GM23338 (cell line): ENCODE results near the gene SDR39U1. TPM values are rescaled to one million over a fixed set of nuclear protein-coding genes. Genes with fewer than 3 reads are reported as not detected.

ENCODE experiments used
- ATAC-seq: fragments of 200-7000 bp; cut with Tn5 transposase; 3 replicates; pipeline ENCODE4 v1.9.1; 2020
- DNase-seq: peaks from one replicate; pipeline ENCODE4 v3.0.0-alpha.2; 2015; ENCODE audit warnings: low spot score
- H2AFZ ChIP-seq: fragments of 200-600 bp; sonication (generic); 2 replicates; pipeline ENCODE4 v1.8.0; 2016; ENCODE audit warnings: antibody characterized with exemption, mild to moderate bottlenecking, moderate library complexity
- H3F3A ChIP-seq: fragments of 200-600 bp; sonication (generic); replicated peaks from 2 replicates; pipeline ENCODE4 v1.8.0; 2017; ENCODE audit warnings: antibody characterized with exemption, mixed run types, low read depth
- H3K27ac ChIP-seq: fragments of 200-600 bp; sonication (generic); 2 replicates; pipeline ENCODE4 v1.6.1; 2016; ENCODE audit warnings: low read depth
- H3K27me3 ChIP-seq: fragments of 200-600 bp; sonication (generic); 2 replicates; pipeline ENCODE4 v1.8.0; 2016; ENCODE audit warnings: mild to moderate bottlenecking, mixed run types, moderate library complexity; ENCODE audit not compliant: insufficient read depth
- H3K36me3 ChIP-seq: fragments of 200-600 bp; sonication (generic); 2 replicates; pipeline ENCODE4 v1.8.0; 2016; ENCODE audit warnings: mild to moderate bottlenecking; ENCODE audit not compliant: insufficient read depth
- H3K4me1 ChIP-seq: fragments of 200-600 bp; sonication (generic); 2 replicates; pipeline ENCODE4 v1.8.0; 2016; ENCODE audit warnings: mild to moderate bottlenecking, moderate library complexity; ENCODE audit not compliant: insufficient read depth
- H3K4me2 ChIP-seq: fragments of 200-600 bp; sonication (generic); 2 replicates; pipeline ENCODE4 v1.7.1; 2017; ENCODE audit warnings: mixed run types
- H3K4me3 ChIP-seq: fragments of 200-600 bp; sonication (generic); 2 replicates; pipeline ENCODE4 v1.6.1; 2016; ENCODE audit warnings: mixed run types
- H3K79me2 ChIP-seq: fragments of 200-600 bp; sonication (generic); replicated peaks from 2 replicates; pipeline ENCODE4 v1.8.0; 2017; ENCODE audit warnings: mild to moderate bottlenecking; ENCODE audit not compliant: insufficient read depth
- H3K9me2 ChIP-seq: fragments of 200-600 bp; sonication (generic); 2 replicates; pipeline ENCODE4 v1.8.0; 2017; ENCODE audit not compliant: insufficient read depth
- H4K20me1 ChIP-seq: fragments of 200-600 bp; sonication (generic); replicated peaks from 2 replicates; pipeline ENCODE4 v1.8.0; 2017; ENCODE audit warnings: mild to moderate bottlenecking; ENCODE audit not compliant: insufficient read depth
- H3K27ac Mint-ChIP-seq: 2 replicates; pipeline ENCODE4 v1.8.0; 2020; ENCODE audit warnings: inconsistent platforms, mild to moderate bottlenecking, moderate library complexity, mixed read lengths
- H3K27me3 Mint-ChIP-seq: 3 replicates; pipeline ENCODE4 v1.8.0; 2022; ENCODE audit warnings: low read depth, mild to moderate bottlenecking, moderate library complexity, mixed read lengths, inconsistent platforms; ENCODE audit not compliant: insufficient read depth, poor library complexity
- H3K36me3 Mint-ChIP-seq: 3 replicates; pipeline ENCODE4 v1.8.0; 2021; ENCODE audit warnings: low read depth, mild to moderate bottlenecking, inconsistent platforms, moderate library complexity, mixed read lengths
- H3K4me1 Mint-ChIP-seq: 3 replicates; pipeline ENCODE4 v1.8.0; 2020; ENCODE audit warnings: mild to moderate bottlenecking, inconsistent platforms, mixed read lengths
- H3K4me3 Mint-ChIP-seq: 3 replicates; pipeline ENCODE4 v1.8.0; 2021; ENCODE audit warnings: moderate library complexity, mild to moderate bottlenecking, inconsistent platforms, mixed read lengths
- H3K9me3 Mint-ChIP-seq: 3 replicates; pipeline ENCODE4 v1.8.0; 2020; ENCODE audit warnings: moderate library complexity, mild to moderate bottlenecking, inconsistent platforms, mixed read lengths
- JUNB ChIP-seq: IDR thresholded peaks from one replicate; pipeline ENCODE4 v1.6.1; 2016; ENCODE audit warnings: antibody characterized with exemption; ENCODE audit not compliant: unreplicated experiment
- NANOG ChIP-seq: IDR thresholded peaks from 2 replicates; pipeline ENCODE4 v1.6.1; 2016; ENCODE audit warnings: antibody characterized with exemption, borderline replicate concordance
- POLR2AphosphoS5 ChIP-seq: IDR thresholded peaks from 2 replicates; pipeline ENCODE4 v1.6.1; 2016; ENCODE audit warnings: antibody characterized with exemption, low read depth
- ZNF114 ChIP-seq: fragments of 250-450 bp; sonication (Bioruptor Pico); IDR thresholded peaks from 2 replicates; pipeline ENCODE4 v1.5.0; 2020; ENCODE audit warnings: mild to moderate bottlenecking, moderate library complexity
- polyA plus RNA-seq: library from polyadenylated mRNA; unstranded; fragments of >200 nt; fragmentation: Nextera tagmentation; extraction: Ambion mirVana; gene quantifications from 2 replicates; pipeline ENCODE4 v1.2.1, GENCODE V29; 2016
- total RNA-seq: library from RNA; depleted of rRNA; stranded (reverse); fragments of >200 nt; shearing (Covaris generic); gene quantifications from 2 replicates; pipeline ENCODE4 v1.2.3, GENCODE V29; 2014
- TF ChIP-seq, protein P1 (sequence below): IDR thresholded peaks from one replicate; pipeline ENCODE4 v1.6.1; 2018; ENCODE audit warnings: antibody characterized with exemption; ENCODE audit not compliant: unreplicated experiment
- TF ChIP-seq, protein P2 (sequence below): fragments of 250-450 bp; sonication (Bioruptor Pico); IDR thresholded peaks from 2 replicates; pipeline ENCODE4 v1.5.0; 2020; ENCODE audit warnings: mild to moderate bottlenecking, moderate library complexity

The SDR39U1 gene
- total and polyA plus RNA-seq, 2 experiments from 2014 or later: 22.9 to 66.5 TPM

DNA sequence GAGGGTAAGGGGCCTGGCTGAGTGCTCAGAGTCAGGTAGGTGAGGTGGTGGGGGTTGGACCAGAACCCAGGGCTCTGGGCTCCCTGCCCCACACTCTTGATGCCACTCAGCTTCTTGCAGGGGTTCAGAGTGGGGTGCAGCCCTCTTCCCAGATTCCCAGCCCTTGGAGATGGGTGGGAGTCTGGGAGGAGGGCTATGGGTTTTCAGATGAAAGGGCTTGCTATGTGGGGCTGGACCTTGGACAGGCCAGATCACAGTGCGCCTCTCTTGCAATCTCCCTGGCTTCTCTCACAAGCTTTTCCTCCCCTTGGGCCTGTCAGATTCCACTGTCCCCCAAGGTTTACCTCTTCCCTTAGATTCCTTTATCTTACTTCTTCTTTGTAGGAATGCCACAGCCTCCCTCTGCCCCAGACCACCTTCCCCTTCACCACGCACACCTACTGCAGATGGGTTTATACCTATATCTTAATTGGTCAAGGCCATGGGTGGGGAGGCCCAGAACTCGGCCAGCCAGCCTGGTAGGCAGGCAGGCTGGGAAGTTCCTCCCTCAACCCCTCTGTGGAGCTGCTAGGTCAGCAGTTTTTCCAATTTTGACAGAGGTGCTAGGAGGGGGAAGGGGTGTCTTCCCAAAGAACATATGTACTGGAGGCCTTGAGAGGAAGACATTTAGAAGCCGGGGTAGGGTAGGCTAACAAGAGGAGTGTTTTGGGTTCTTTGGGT lies 42.4 kb downstream of the SDR39U1 start:
- peak overlapping the region; percentile 86 for H3K4me3 ChIP-seq
- Mint-ChIP-seq H3K36me3 (no peaks in the 10 kb centered on the region), H3K27me3 (peaks cover 14% of the 10 kb centered on the region), H3K9me3 (no peaks in the 10 kb centered on the region), H3K4me3 (peak overlapping the region; percentile 79), H3K27ac (no peak overlapping the region), H3K4me1 (peaks cover 63% of the 10 kb centered on the region)
- DNase-seq (no peak), ATAC-seq (no peak)
- H3K27ac ChIP-seq: no peak overlapping the region
- H3K79me2 ChIP-seq: no peaks in the 10 kb centered on the region
- H3F3A ChIP-seq: no peaks in the 10 kb centered on the region
- no peaks in the 10 kb centered on the region; the same call in 1 of the 2 replicates for H4K20me1 ChIP-seq
- H3K4me2 ChIP-seq: peak overlapping the region; percentile 97
- no peak for TF ChIP-seq ZNF114 (CRISPR knock-in tag)
- TF ChIP-seq, protein P1, sequence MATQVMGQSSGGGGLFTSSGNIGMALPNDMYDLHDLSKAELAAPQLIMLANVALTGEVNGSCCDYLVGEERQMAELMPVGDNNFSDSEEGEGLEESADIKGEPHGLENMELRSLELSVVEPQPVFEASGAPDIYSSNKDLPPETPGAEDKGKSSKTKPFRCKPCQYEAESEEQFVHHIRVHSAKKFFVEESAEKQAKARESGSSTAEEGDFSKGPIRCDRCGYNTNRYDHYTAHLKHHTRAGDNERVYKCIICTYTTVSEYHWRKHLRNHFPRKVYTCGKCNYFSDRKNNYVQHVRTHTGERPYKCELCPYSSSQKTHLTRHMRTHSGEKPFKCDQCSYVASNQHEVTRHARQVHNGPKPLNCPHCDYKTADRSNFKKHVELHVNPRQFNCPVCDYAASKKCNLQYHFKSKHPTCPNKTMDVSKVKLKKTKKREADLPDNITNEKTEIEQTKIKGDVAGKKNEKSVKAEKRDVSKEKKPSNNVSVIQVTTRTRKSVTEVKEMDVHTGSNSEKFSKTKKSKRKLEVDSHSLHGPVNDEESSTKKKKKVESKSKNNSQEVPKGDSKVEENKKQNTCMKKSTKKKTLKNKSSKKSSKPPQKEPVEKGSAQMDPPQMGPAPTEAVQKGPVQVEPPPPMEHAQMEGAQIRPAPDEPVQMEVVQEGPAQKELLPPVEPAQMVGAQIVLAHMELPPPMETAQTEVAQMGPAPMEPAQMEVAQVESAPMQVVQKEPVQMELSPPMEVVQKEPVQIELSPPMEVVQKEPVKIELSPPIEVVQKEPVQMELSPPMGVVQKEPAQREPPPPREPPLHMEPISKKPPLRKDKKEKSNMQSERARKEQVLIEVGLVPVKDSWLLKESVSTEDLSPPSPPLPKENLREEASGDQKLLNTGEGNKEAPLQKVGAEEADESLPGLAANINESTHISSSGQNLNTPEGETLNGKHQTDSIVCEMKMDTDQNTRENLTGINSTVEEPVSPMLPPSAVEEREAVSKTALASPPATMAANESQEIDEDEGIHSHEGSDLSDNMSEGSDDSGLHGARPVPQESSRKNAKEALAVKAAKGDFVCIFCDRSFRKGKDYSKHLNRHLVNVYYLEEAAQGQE: no peak
- no peak for TF ChIP-seq NANOG
- TF ChIP-seq JUNB: no peak
- TF ChIP-seq, protein P2, sequence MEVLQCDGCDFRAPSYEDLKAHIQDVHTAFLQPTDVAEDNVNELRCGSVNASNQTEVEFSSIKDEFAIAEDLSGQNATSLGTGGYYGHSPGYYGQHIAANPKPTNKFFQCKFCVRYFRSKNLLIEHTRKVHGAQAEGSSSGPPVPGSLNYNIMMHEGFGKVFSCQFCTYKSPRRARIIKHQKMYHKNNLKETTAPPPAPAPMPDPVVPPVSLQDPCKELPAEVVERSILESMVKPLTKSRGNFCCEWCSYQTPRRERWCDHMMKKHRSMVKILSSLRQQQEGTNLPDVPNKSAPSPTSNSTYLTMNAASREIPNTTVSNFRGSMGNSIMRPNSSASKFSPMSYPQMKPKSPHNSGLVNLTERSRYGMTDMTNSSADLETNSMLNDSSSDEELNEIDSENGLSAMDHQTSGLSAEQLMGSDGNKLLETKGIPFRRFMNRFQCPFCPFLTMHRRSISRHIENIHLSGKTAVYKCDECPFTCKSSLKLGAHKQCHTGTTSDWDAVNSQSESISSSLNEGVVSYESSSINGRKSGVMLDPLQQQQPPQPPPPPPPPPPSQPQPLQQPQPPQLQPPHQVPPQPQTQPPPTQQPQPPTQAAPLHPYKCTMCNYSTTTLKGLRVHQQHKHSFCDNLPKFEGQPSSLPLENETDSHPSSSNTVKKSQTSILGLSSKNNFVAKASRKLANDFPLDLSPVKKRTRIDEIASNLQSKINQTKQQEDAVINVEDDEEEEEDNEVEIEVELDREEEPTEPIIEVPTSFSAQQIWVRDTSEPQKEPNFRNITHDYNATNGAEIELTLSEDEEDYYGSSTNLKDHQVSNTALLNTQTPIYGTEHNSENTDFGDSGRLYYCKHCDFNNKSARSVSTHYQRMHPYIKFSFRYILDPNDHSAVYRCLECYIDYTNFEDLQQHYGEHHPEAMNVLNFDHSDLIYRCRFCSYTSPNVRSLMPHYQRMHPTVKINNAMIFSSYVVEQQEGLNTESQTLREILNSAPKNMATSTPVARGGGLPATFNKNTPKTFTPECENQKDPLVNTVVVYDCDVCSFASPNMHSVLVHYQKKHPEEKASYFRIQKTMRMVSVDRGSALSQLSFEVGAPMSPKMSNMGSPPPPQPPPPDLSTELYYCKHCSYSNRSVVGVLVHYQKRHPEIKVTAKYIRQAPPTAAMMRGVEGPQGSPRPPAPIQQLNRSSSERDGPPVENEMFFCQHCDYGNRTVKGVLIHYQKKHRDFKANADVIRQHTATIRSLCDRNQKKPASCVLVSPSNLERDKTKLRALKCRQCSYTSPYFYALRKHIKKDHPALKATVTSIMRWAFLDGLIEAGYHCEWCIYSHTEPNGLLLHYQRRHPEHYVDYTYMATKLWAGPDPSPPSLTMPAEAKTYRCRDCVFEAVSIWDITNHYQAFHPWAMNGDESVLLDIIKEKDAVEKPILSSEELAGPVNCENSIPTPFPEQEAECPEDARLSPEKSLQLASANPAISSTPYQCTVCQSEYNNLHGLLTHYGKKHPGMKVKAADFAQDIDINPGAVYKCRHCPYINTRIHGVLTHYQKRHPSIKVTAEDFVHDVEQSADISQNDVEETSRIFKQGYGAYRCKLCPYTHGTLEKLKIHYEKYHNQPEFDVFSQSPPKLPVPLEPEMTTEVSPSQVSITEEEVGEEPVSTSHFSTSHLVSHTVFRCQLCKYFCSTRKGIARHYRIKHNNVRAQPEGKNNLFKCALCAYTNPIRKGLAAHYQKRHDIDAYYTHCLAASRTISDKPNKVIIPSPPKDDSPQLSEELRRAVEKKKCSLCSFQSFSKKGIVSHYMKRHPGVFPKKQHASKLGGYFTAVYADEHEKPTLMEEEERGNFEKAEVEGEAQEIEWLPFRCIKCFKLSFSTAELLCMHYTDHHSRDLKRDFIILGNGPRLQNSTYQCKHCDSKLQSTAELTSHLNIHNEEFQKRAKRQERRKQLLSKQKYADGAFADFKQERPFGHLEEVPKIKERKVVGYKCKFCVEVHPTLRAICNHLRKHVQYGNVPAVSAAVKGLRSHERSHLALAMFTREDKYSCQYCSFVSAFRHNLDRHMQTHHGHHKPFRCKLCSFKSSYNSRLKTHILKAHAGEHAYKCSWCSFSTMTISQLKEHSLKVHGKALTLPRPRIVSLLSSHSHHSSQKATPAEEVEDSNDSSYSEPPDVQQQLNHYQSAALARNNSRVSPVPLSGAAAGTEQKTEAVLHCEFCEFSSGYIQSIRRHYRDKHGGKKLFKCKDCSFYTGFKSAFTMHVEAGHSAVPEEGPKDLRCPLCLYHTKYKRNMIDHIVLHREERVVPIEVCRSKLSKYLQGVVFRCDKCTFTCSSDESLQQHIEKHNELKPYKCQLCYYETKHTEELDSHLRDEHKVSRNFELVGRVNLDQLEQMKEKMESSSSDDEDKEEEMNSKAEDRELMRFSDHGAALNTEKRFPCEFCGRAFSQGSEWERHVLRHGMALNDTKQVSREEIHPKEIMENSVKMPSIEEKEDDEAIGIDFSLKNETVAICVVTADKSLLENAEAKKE (CRISPR knock-in tag): no peak
- no peak for TF ChIP-seq POLR2AphosphoS5
- H3K4me1 ChIP-seq: peaks cover 15% of the 10 kb centered on the region; the same call in 1 of the 2 replicates
- H2AFZ ChIP-seq: no peak overlapping the region; the same call in 1 of the 2 replicates
- no peaks in the 10 kb centered on the region for H3K9me2 ChIP-seq
- H3K27me3 ChIP-seq: peaks cover 18% of the 10 kb centered on the region; the same call in 1 of the 2 replicates
- H3K36me3 ChIP-seq: no peaks in the 10 kb centered on the region
